Central memory CD8-positive, alpha-beta T cell (primary cell): ENCODE measurements around the gene DNAH8.

Experiments used
- ATAC-seq: fragments of 150-1000 bp; cut with Tn5 transposase; replicated peaks from 2 replicates; pipeline ENCODE4 v1.10.0; 2022; ENCODE audit warnings: mild to moderate bottlenecking, moderate FRiP score, moderate number of reproducible peaks; ENCODE audit not compliant: poor library complexity, severe bottlenecking; ENCODE audit errors: extremely low read depth
- DNase-seq, 2 donors: peaks; one replicate each; pipeline ENCODE4 v3.0.0; 2021; ENCODE audit warnings: low spot score in 2 of 2
- H3K27ac Mint-ChIP-seq: one replicate; pipeline ENCODE4 v1.8.0; 2022; ENCODE audit warnings: low read depth, mild to moderate bottlenecking, moderate library complexity, mixed read lengths
- H3K27me3 Mint-ChIP-seq: one replicate; pipeline ENCODE4 v1.8.0; 2022; ENCODE audit warnings: mixed read lengths
- H3K36me3 Mint-ChIP-seq: one replicate; pipeline ENCODE4 v1.8.0; 2022; ENCODE audit warnings: mild to moderate bottlenecking, moderate library complexity, mixed read lengths; ENCODE audit not compliant: insufficient read depth
- H3K4me1 Mint-ChIP-seq: one replicate; pipeline ENCODE4 v1.8.0; 2022; ENCODE audit warnings: mixed read lengths
- H3K4me3 Mint-ChIP-seq: one replicate; pipeline ENCODE4 v1.8.0; 2022; ENCODE audit warnings: mild to moderate bottlenecking, moderate library complexity, mixed read lengths
- H3K9me3 Mint-ChIP-seq: one replicate; pipeline ENCODE4 v1.8.0; 2022; ENCODE audit warnings: mixed read lengths

The DNAH8 gene

DNA sequence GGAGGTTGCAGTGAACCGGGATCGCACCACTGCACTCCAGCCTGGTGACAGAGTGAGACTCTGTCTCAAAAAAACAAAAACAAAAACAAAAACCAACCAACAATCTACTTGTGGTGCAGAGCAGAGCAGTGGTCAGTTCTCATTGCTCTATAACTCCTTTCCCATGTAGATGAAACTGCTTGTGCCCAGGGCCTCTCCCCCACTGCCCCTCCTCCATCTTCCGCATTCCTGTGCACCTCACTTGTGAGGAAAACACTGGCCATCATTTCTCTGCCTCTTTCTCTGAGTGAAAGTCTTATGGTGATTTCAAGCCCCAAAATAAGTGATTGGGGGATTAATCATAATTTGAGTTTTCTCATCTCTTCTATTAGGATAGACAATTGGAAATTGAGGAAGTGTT lies 269.6 kb downstream of the DNAH8 start:
- peaks cover 2% of the 10 kb centered on the region for H3K36me3 Mint-ChIP-seq
- no peak for ATAC-seq
- H3K4me1 Mint-ChIP-seq: no peaks in the 10 kb centered on the region
- H3K27ac Mint-ChIP-seq: no peak overlapping the region
- H3K27me3 Mint-ChIP-seq: peaks cover 38% of the 10 kb centered on the region
- no peaks in the 10 kb centered on the region for H3K9me3 Mint-ChIP-seq
- DNase-seq: no peak
- H3K4me3 Mint-ChIP-seq: no peak overlapping the region

DNA sequence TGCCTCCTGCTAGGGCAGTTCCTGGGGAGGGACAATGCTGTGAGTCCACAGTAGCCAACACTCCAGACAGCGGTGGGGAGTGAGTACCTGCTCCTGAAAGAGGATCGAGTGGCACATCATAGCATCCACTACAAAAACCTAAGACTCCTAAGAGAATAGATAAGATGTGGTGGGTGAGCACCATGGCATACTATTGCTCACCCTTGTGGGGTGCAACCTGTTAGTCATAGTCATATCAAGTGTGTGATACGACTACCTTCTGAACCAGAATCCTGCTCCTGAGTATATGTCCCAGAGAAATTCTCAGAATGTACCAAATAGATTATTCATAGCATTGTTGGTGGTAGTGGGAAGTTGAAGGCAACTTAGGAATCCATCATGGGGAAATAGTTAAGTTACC lies 270.7 kb downstream of the DNAH8 start:
- Mint-ChIP-seq H3K9me3 (no peaks in the 10 kb centered on the region), H3K36me3 (peaks cover 2% of the 10 kb centered on the region), H3K4me1 (no peaks in the 10 kb centered on the region), H3K27me3 (peaks cover 27% of the 10 kb centered on the region), H3K27ac (no peak overlapping the region), H3K4me3 (no peak overlapping the region)
- no peak for DNase-seq
- ATAC-seq: no peak

DNA sequence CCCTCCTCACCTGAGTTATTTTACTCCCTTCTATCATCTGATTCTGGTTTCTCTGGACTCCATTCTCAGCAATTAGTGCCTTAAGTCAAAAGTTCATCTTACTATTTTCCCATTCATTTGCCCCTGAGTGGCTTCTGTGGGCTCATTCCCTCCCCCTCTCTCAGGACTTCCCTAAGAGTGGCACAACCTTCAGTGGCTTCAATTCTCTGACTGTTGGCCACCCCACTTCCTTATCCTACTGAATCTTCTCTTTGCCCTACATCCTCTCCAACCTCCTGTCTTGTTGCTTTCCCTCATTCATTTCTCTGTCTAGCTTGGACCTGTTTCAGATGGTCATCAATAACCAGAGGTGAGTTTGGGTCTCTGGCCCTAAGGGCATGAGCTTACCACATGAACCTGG lies 272.4 kb downstream of the DNAH8 start:
- H3K27ac Mint-ChIP-seq: no peak overlapping the region
- DNase-seq (no peak), ATAC-seq (no peak)
- peaks cover 2% of the 10 kb centered on the region for H3K36me3 Mint-ChIP-seq
- no peak overlapping the region for H3K4me3 Mint-ChIP-seq
- no peaks in the 10 kb centered on the region for H3K4me1 Mint-ChIP-seq
- no peaks in the 10 kb centered on the region for H3K9me3 Mint-ChIP-seq
- peaks cover 18% of the 10 kb centered on the region for H3K27me3 Mint-ChIP-seq

DNA sequence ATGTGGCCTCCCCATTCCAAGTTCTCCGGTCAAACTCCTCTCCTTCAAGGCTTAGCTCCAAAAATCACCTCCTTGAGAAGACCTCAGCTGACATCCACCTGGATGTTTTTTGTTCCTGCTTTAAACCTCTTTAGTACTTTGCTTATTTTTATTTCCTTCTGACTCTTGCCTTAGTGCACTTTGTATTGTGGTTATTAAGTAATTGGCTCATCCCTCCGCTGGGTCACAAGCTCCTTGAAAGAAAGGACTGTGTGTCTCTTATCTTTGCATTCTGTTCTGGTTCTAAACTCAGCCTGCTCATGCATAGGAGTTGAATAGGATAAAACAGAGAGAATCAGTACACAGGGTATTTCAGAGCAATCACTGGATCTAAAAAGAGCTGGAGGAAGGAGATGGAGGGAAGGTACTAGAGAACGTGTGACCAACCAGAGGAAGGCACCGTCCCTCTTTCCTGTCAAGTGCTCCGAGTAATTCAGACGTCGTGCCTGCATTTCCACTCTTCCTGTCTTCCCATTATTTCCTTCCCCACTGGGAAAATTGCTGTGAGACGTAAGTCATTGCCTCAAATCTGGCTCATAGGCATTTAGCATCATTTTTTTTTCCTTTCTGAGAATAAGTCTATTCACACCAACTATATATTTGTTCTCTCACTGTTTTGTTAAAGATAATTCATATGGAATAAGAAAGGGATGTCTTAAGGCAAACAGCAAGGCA lies 273.8 kb downstream of the DNAH8 start:
- DNase-seq: no peak
- no peaks in the 10 kb centered on the region for H3K4me1 Mint-ChIP-seq

DNA sequence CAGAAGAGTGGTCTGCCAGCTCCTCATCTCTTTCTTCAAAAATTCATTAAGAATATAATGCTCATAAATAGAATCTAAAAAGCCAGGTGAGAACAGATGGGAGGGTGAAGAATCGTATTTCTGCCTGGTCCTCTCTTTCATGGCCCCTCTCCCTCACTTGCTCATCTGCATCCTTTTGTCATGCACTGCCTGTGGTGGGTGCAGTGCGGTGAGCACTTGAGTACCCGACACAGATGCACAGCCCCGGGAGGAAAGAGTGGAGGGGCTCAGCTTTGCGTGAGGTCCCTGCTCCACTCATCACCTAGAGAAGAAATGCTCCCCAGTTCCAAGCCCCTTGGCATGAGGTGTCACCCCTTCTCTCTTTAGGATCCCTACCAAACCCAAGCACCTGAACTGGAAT lies 275.4 kb downstream of the DNAH8 start:
- no peak for DNase-seq

More for the DNA sequence above, 273.8 kb downstream of the DNAH8 start:
- Mint-ChIP-seq H3K27me3 (peaks cover 24% of the 10 kb centered on the region), H3K9me3 (no peaks in the 10 kb centered on the region), H3K27ac (no peak overlapping the region), H3K4me3 (no peak overlapping the region), H3K36me3 (peaks cover 2% of the 10 kb centered on the region)
- no peak for ATAC-seq

DNA sequence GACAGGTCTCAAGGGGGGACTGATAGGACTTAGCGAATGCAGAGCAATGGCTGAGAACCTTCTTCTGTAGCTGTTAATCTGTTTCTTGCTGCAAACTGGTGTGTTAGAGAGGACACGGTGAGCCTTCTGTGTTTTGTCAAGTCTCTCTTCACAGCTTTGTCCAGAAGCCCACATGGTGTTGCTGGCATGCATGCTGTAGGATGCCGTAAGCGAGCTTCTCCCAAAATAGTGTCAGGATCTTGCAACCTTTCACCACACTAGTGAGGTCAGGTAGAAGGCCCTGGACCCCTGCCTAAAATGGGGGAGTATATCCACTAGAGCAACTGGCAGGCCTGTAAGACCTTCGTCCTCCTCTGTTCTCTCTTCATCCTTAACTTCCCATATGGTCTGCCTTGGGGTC lies 281.6 kb downstream of the DNAH8 start:
- H3K27ac Mint-ChIP-seq: no peak overlapping the region
- H3K36me3 Mint-ChIP-seq: no peaks in the 10 kb centered on the region
- H3K9me3 Mint-ChIP-seq: no peaks in the 10 kb centered on the region
- ATAC-seq: no peak
- no peak for DNase-seq
- no peak overlapping the region for H3K4me3 Mint-ChIP-seq
- H3K27me3 Mint-ChIP-seq: peaks cover 71% of the 10 kb centered on the region
- H3K4me1 Mint-ChIP-seq: no peaks in the 10 kb centered on the region

More for the DNA sequence above, 275.4 kb downstream of the DNAH8 start:
- Mint-ChIP-seq H3K9me3 (no peaks in the 10 kb centered on the region), H3K4me1 (no peaks in the 10 kb centered on the region), H3K4me3 (no peak overlapping the region), H3K27ac (no peak overlapping the region), H3K27me3 (peaks cover 27% of the 10 kb centered on the region), H3K36me3 (no peaks in the 10 kb centered on the region)
- no peak for ATAC-seq

DNA sequence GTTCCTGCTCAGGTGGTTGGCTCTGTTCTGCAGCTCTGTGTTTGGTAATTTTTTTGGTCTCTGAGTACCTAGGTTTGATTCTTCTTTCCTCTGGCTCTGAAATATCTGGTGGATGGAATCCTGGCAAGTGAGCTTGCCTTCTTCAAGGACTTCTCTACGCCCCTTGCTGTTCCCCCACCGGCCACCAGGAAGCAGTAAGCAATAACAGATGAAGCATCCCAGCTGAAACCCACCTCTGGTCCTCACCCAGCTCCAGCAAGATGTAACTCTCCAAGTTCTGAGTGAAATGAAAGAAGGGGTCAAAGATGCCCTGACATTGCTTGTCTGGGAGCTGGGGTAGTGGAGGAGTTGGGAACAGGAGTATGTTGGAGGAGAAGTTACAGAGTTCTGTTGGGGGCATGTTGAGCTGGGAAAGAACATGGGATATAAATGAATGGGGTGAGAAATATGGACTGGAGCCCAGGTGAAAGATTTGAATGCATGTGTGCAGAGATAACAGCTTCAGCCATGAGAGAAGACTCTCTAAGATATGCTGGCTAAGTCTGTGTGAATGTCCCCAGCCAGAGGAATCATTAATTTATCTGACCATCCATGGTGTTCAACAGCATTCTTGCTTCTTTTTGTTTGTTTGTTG lies 282.1 kb downstream of the DNAH8 start:
- no peak overlapping the region for H3K4me3 Mint-ChIP-seq
- H3K4me1 Mint-ChIP-seq: no peaks in the 10 kb centered on the region
- H3K9me3 Mint-ChIP-seq: no peaks in the 10 kb centered on the region
- no peak overlapping the region for H3K27ac Mint-ChIP-seq
- DNase-seq (no peak), ATAC-seq (no peak)
- peaks cover 75% of the 10 kb centered on the region for H3K27me3 Mint-ChIP-seq
- no peaks in the 10 kb centered on the region for H3K36me3 Mint-ChIP-seq

DNA sequence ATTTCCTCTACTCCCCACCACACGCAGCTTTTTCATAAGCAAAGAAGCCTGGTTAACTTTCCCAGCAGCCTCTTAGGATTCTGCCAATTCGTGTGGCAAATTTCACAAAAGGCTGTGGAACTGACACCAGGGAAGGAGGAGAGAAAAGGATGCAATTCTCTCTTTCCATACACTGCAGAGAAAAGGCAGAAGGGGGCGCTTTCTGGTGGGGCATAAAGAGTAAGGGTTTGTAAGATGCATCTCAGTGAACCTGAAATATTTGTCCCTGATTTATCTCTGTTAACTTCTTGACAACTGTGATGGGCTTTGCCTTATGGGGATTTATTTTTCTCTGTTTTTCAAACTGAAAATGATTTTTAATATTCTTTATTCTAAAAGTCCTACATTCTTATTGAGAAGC lies 288.0 kb downstream of the DNAH8 start:
- H3K4me3 Mint-ChIP-seq: no peak overlapping the region
- DNase-seq (no peak), ATAC-seq (no peak)
- no peak overlapping the region for H3K27ac Mint-ChIP-seq
- H3K27me3 Mint-ChIP-seq: peaks cover 58% of the 10 kb centered on the region
- H3K9me3 Mint-ChIP-seq: no peaks in the 10 kb centered on the region
- no peaks in the 10 kb centered on the region for H3K36me3 Mint-ChIP-seq
- H3K4me1 Mint-ChIP-seq: no peaks in the 10 kb centered on the region

DNA sequence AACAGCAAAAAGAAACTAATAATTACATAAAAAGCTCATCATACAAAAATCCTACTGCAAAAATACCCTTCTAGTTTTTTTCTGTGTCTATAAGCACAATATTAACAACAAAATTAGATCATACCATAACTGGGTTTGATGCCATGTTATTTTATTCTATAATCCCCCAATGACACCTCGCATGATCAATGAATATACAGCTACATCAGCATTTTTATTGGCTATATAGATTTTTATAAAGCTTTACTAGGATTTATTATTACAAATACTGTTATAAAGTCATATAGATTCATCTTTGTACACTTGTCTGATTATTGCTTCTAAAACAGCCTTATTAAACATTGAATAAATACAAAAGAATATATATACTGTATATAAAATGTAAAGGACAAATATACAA lies 288.4 kb downstream of the DNAH8 start:
- DNase-seq: no peak
- Mint-ChIP-seq H3K4me1 (no peaks in the 10 kb centered on the region), H3K36me3 (no peaks in the 10 kb centered on the region), H3K9me3 (no peaks in the 10 kb centered on the region), H3K27me3 (peaks cover 62% of the 10 kb centered on the region), H3K27ac (no peak overlapping the region), H3K4me3 (no peak overlapping the region)
- no peak for ATAC-seq

DNA sequence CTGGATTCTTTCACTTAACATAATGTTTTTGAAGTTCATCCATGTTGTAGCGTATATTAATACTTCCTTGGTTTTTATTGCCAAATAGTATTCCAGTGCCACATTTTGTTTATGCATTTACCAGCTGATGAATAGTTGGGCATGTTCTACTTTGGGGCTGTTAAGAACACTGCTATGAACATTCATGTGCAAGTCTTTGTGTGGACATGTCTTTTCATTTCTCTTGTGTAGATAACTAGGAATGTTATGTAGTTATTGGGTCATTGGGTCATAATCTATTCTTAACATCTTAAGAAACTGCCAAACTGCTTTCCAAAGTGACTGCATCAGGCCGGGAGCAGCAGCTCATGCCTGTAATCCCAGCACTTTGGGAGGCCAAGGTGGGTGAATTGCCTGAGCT lies 289.7 kb downstream of the DNAH8 start:
- Mint-ChIP-seq H3K9me3 (no peaks in the 10 kb centered on the region), H3K27ac (no peak overlapping the region), H3K27me3 (peaks cover 72% of the 10 kb centered on the region), H3K4me3 (no peak overlapping the region), H3K4me1 (no peaks in the 10 kb centered on the region), H3K36me3 (no peaks in the 10 kb centered on the region)
- no peak for ATAC-seq
- no peak for DNase-seq

DNA sequence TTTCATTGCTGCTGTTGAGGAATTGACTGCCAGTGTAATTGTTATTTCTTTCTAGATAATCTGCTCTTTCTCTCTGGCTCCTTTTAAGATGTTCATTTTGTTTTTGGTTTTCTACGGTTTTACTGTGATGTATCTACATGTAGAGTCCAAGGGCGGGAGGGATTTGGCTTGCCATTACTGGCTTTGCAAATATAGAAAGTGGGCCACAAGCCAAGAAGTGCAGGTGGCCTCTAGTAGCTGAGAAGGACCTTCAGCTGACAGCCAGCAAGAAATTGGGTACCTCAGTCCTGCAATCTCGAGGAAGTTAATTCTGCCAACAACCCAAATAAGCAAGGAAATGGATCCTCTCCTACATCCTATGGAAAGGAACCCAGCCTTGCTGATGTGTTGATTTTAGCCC lies 290.7 kb downstream of the DNAH8 start:
- H3K27me3 Mint-ChIP-seq: peaks cover 63% of the 10 kb centered on the region
- no peak for ATAC-seq
- no peak overlapping the region for H3K27ac Mint-ChIP-seq

DNA sequence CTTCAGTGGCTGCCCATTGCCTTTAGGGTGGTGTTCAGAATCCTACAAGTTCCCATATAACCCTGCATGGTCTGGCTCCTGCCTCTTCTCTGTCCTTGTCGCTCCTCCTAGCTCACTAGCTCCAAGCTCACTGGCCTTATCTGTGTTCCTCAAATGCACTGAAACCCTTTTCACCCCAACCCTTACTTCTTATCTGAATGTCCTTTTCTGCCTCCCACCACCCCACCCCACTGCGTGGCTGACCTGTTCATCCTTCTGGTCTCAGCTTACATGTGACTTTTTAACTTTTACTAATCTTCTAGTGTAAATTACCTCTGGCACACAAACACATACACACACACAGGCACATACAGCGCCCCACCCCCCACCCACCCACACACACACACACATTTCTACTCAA lies 292.5 kb downstream of the DNAH8 start:
- no peaks in the 10 kb centered on the region for H3K36me3 Mint-ChIP-seq
- no peak overlapping the region for H3K4me3 Mint-ChIP-seq

More for the DNA sequence above, 290.7 kb downstream of the DNAH8 start:
- H3K36me3 Mint-ChIP-seq: no peaks in the 10 kb centered on the region
- H3K4me3 Mint-ChIP-seq: no peak overlapping the region
- no peaks in the 10 kb centered on the region for H3K4me1 Mint-ChIP-seq
- DNase-seq: no peak
- no peaks in the 10 kb centered on the region for H3K9me3 Mint-ChIP-seq

DNA sequence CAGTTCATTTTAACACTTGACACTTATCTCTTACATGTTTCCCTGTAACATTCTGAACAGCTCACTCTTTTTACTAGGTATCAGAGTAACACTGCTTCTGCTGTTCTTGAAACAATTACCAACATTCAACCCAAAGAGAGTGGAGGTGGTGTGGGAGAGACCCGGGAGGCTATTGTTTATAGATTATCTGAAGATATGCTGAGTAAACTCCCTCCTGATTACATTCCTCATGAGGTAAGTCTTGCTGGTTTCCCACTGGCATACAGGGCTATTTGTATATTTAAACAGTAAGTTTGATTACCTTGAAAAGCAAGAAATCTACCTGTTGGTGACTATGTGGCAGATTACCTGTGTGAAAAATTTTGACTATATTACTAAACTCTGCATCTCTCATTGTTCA lies 293.6 kb downstream of the DNAH8 start:
- H3K36me3 Mint-ChIP-seq: no peaks in the 10 kb centered on the region
- DNase-seq (no peak), ATAC-seq (no peak)
- no peak overlapping the region for H3K27ac Mint-ChIP-seq
- H3K4me1 Mint-ChIP-seq: no peaks in the 10 kb centered on the region
- H3K9me3 Mint-ChIP-seq: no peaks in the 10 kb centered on the region
- no peak overlapping the region for H3K4me3 Mint-ChIP-seq
- H3K27me3 Mint-ChIP-seq: peaks cover 79% of the 10 kb centered on the region

More for the DNA sequence above, 292.5 kb downstream of the DNAH8 start:
- H3K9me3 Mint-ChIP-seq: no peaks in the 10 kb centered on the region
- no peaks in the 10 kb centered on the region for H3K4me1 Mint-ChIP-seq
- H3K27ac Mint-ChIP-seq: no peak overlapping the region
- H3K27me3 Mint-ChIP-seq: peaks cover 68% of the 10 kb centered on the region
- no peak for DNase-seq
- ATAC-seq: no peak
